H1 (cell line): Measurements from ENCODE around the gene MAGEA9B. TPM values are rescaled to one million over a fixed set of nuclear protein-coding genes. Genes with fewer than 3 reads are reported as not detected.

ENCODE experiments used
- CEBPB ChIP-seq: IDR thresholded peaks from 2 replicates; pipeline ENCODE4 v1.6.1; 2012; ENCODE audit warnings: low read depth, low read length
- CHD2 ChIP-seq: IDR thresholded peaks from 2 replicates; pipeline ENCODE4 v1.6.1; 2012; ENCODE audit warnings: low read length, improper control_type of control experiment
- RBBP5 ChIP-seq: IDR thresholded peaks from 2 replicates; pipeline ENCODE4 v1.7.1; 2012; ENCODE audit warnings: low read depth, mild to moderate bottlenecking, inconsistent platforms, low read length, moderate library complexity, borderline replicate concordance
- RXRA ChIP-seq: IDR thresholded peaks from 2 replicates; pipeline ENCODE4 v1.6.1; 2011; ENCODE audit warnings: low read depth, mild to moderate bottlenecking, low read length, moderate library complexity; ENCODE audit not compliant: insufficient read depth
- polyA plus RNA-seq, 7 experiments: library from polyadenylated mRNA; depleted of rRNA in 3 of 7; stranded (reverse) in 5 of 7; unstranded in 2 of 7; fragments of >200 nt in 5 of 7; fragments of 200-250 nt in 2 of 7; gene quantifications; 1 replicate in 5 of 7; 2 replicates in 1 of 7; 4 replicates in 1 of 7; pipeline versions ENCODE4 v1.2.1 to v1.2.3, GENCODE V29; 2011 to 2013; ENCODE audit warnings: missing spikeins in 2 of 7, mixed read lengths in 2 of 7
- total RNA-seq: library from RNA; stranded (reverse); fragmentation: NEBNext Ultra II Directional; extraction: Animal tissue kit (Norgen Biotek cat#: 25700); gene quantifications from 2 replicates; pipeline ENCODE4 v1.2.1, GENCODE V29; 2021

MAGEA9B gene
- total and polyA plus RNA-seq, 2 of the 8 experiments (the other 6 are each of a cell fraction or from before 2014, with no cell fraction given): 0.06 TPM; not detected in 1

DNA sequence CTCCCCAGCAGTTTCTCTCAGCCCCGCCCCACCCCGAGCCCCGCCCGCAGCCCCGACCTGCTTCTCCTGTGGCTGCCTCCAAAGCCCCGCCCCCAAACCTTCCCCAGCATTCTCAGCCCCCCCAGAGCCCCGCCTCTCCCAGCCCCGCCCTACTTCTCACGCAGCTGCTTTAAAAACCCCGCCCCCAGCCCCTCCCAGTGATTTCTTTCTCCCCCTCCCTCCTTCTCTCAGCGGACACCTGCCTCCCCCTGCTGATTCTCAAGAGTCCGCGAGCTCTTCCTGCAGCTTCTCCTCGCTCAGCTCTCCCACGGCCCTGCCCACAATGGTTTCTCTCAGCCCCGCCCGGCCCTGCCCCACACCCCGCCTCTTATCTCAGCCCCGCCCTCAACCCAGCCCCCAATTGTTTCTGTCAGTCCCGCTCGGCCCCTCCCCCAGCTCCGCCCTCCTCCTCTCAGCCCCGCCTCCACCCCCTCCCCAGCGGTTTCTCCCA is 47.1 kb downstream of the MAGEA9B start (continued):
- TF ChIP-seq RBBP5: no peak
- TF ChIP-seq CHD2: no peak
- no peak for TF ChIP-seq RXRA
- no peak for TF ChIP-seq CEBPB
